ENCODE results near the gene TPD52L1. TPM values are rescaled to one million over a fixed set of nuclear protein-coding genes. Genes with fewer than 3 reads are reported as not detected.

The TPD52L1 gene
- total and polyA plus RNA-seq, 2 donors (not counting 1 experiment from before 2014, with no cell fraction given), result not detected

- H3K36me3 ChIP-seq (replicated peaks in 1 of 2; ENCODE audit: control extremely low read depth in 1 of 2, control insufficient read depth in 1 of 2, extremely low read depth in 1 of 2, insufficient read depth in 2 of 2, low read length in 1 of 2), result no peaks in the 10 kb centered on the region
Observed at GRCh38 chr6:125312950-125313349, 159.4 kb downstream of the TPD52L1 start.

More at GRCh38 chr6:125312950-125313349, 159.4 kb downstream of the TPD52L1 start:
- no peak overlapping the region for H3K4me3 ChIP-seq (ENCODE audit: control extremely low read depth in 1 of 5, extremely low read depth in 1 of 5, insufficient read depth in 1 of 5, low read depth in 2 of 5, low read length in 4 of 5)
- H3K9me3 ChIP-seq (ENCODE audit: control extremely low read depth in 1 of 3, control insufficient read depth in 2 of 3, insufficient read depth in 1 of 3, low read length in 2 of 3), result no peaks in the 10 kb centered on the region
- no peaks in the 10 kb centered on the region for H3K4me1 ChIP-seq (ENCODE audit: control insufficient read depth in 2 of 2, insufficient read depth in 2 of 2, low read length in 2 of 2)
- no peak overlapping the region for H2AFZ ChIP-seq (ENCODE audit: insufficient read depth, low read depth, low read length, poor library complexity, severe bottlenecking)
- no peak overlapping the region for H3K9ac ChIP-seq (ENCODE audit: low read length)
- Mint-ChIP-seq H3K27ac (no peak overlapping the region), H3K4me3 (no peak overlapping the region), H3K4me1 (no peaks in the 10 kb centered on the region), H3K27me3 (peaks cover 20% of the 10 kb centered on the region), H3K9me3 (ENCODE audit: insufficient read depth) (no peaks in the 10 kb centered on the region)
- POLR2A ChIA-PET, result no interaction called here
- no peak overlapping the region for H3K27ac ChIP-seq (ENCODE audit: low read length in 2 of 2)
- no peaks in the 10 kb centered on the region for H3K79me2 ChIP-seq (ENCODE audit: control insufficient read depth, insufficient read depth, low read length)
- no peak overlapping the region for H3K4me2 ChIP-seq (replicated peaks; ENCODE audit: low read depth, low read length, poor library complexity, severe bottlenecking)
- no peak for TF ChIP-seq EZH2 (IDR thresholded peaks at IDR 0.05; ENCODE audit: borderline replicate concordance, insufficient read depth, low read depth, low read length, poor library complexity, severe bottlenecking)
- no peak for TF ChIP-seq CTCF (IDR thresholded peaks at IDR 0.05)
- intact Hi-C loops (cut with micrococcal nuclease), result loop anchor here (5.0 kb wide), 1 partner anchor 674 kb away; the partner anchor contains the start of gene TRMT11
- no peaks in the 10 kb centered on the region for H4K20me1 ChIP-seq (ENCODE audit: control insufficient read depth, insufficient read depth, low read length, poor library complexity, severe bottlenecking)
- no peak for DNase-seq
- 89% methylated on average over 3 of the region's 4 CpGs for WGBS (ENCODE audit: insufficient coverage)
- no peak for ATAC-seq (ENCODE audit: low read depth)
- peaks cover 0 to 5% (median 2%) of the 10 kb centered on the region in 4 experiments for H3K27me3 ChIP-seq (replicated peaks in 1 of 4; ENCODE audit: control extremely low read depth in 1 of 4, control insufficient read depth in 3 of 4, insufficient read depth in 4 of 4, low read length in 3 of 4)
- CTCF ChIA-PET, result interaction anchor here (0.6 to 15.1 kb wide), 17 partner anchors 10 to 864 kb away, joined by 3 to 375 read pairs (median 4); partner anchors contain the start of genes HDDC2, HEY2 and NCOA7

Other genes with a start within 250 kb of the TPD52L1 start
- gene RNF217, start 191.3 kb upstream of the TPD52L1 start, total RNA-seq, result not detected in 2 replicates
- gene RNF217, start 191.3 kb upstream of the TPD52L1 start, polyA plus RNA-seq, result 0.03 TPM in 2 replicates
- gene HDDC2, start 148.2 kb downstream of the TPD52L1 start, total RNA-seq, result 31.6 and 38.4 TPM in 2 replicates
- 29.5 and 37.6 TPM in 2 replicates for gene HDDC2, start 148.2 kb downstream of the TPD52L1 start, polyA plus RNA-seq